GM15510 (cell line): Measurements from ENCODE around the gene ABCB6.
A peak's percentile ranks its signal among the peaks of the same experiment; 100 is the strongest.

ENCODE experiments used
- POLR2A ChIP-seq: IDR thresholded peaks from 3 replicates; pipeline ENCODE4 v1.6.1; 2011; ENCODE audit warnings: borderline replicate concordance; ENCODE audit not compliant: insufficient read length; ENCODE audit errors: extremely low read depth

ABCB6 gene

DNA sequence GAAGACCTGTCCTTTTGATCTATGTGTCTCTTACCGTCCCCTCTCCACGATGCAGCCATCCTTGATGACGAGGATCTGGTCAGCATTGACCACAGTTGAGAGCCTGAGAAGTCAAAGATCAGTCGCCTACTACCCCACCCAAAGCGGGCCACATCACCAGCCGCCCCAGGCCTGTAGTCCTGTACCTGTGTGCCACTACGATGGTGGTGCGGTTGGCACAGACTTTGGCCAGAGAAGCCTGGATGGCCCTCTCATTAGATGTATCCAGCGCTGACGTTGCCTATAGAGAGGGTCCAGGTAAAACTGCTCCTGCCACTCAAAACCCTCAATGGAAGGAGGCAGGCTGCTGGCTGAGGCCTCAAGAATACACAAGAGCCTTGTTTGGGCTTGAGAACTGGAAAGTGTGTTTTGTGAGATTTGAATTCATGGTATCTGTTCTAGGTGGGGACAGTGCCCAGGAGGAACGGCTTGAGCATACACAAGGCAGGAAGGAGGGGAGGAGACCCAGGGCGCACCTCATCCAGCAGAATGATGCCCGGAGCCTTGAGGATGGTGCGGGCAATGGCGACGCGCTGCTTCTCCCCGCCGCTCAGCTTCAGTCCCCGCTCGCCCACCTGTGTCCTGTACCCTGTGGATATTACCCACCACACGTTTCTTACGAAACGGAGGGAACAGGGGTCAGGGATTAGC lies 8.4 kb downstream of the ABCB6 start:
- TF ChIP-seq POLR2A = no peak

DNA sequence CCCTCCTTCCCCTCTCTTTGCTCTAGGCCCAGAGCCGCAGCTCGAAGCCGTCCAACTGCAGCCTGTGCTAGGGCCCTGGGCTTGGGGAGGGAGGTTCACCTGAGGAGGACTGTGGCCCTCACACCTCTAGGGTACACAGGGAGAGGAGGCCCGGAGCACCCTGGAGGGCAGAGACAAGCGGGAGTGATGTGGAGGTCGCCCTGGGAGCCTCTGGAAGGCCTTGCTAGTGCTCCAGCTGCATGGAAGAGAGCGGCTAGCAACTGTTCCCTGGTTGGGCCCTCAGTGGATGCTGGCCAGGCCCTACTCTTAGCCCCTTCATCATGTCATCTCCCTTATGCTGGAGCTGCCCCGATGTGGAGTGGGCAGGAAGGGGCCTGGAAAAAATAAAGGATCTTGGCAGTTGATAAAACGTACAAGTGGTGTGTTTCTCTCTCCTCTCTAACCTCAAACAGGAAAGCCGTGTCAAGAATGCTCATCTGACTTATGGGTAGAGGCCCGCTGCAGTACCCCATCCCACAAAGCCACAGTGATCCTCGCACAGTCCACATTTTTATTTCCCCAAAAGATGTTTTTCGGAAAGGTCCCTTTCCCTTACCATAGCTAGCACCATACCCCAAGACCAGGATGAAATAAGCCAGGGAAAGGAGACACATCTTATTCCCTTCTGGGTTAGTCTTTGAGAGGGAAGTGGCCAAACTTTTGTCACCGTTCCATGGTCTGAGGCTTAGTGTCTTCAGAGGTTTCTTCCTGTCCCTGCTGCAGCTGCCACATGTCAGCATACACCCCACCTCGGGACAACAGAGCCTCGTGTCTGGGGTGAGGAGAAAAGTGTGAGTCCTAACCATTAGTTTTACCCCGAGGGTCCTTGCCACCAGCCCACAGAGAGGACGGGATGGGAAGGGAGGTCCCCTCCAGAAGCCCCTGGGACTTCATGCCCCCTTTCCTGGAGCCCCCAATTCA lies 9.2 kb downstream of the ABCB6 start:
- no peak for TF ChIP-seq POLR2A

DNA sequence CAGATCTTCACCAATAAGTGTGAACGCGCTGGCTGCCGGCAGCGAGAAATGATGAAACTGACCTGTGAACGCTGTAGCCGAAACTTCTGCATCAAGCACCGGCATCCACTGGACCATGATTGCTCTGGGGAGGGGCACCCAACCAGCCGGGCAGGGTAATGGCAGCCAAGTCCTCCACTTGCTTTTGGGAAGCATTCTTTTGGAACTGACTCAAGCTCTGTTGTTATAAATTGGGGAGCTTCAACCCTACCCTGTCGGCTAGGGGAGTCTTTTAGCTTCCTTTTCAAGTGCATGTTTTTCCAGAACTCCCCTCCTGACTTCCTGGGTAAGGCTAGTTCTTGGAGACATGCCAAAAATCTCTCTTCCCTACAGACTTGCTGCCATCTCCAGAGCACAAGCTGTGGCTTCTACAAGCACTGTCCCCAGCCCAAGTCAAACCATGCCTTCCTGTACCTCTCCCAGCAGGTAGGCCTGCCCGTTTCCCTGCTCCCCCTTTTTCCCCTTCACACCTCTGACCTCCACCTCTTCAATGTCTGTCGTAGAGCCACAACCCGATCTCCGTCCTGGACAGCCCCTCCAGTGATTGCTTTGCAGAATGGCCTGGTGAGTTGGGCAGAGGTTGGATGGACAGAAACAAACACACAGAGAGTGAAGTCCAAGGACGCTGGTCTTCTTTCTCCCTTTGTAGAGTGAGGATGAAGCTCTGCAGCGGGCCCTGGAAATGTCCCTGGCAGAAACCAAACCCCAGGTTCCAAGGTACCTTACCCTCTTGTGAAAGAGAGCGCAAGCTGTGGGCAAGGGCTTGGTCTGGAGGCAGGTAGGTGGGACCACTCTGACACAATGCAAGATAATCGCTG lies 10.6 kb downstream of the ABCB6 start:
- TF ChIP-seq POLR2A = no peak

DNA sequence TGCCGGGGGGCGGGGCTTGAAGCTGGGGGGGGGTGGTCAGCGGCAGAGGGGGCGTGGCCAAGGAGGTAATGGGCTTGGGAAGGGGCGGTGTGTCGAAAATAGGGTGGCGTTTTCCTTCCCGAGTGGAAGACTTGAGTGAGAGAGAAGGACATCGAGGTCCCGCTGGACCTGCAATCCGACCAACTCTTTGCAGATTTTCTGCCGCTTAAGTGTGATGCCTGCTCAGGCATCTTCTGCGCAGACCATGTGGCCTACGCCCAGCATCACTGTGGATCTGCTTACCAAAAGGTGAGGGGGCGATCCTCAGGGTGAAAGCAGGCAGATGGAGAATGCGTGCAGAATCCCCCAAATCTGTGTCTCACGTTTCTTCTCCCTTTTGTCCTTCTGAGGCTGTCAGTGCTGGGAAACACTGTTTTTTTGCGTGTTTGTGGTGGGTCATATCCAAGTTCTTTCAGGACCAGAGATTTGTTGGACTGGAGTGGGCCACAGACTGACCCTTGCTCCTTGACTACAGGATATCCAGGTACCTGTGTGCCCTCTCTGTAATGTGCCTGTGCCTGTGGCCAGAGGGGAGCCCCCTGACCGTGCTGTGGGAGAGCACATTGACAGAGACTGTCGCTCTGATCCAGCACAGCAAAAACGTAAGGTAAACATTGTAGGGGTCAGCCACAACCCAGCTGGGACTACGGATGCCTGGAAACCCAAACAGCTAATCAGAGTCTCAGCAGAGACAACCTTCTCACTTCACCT lies 11.4 kb downstream of the ABCB6 start:
- TF ChIP-seq POLR2A = no peak

DNA sequence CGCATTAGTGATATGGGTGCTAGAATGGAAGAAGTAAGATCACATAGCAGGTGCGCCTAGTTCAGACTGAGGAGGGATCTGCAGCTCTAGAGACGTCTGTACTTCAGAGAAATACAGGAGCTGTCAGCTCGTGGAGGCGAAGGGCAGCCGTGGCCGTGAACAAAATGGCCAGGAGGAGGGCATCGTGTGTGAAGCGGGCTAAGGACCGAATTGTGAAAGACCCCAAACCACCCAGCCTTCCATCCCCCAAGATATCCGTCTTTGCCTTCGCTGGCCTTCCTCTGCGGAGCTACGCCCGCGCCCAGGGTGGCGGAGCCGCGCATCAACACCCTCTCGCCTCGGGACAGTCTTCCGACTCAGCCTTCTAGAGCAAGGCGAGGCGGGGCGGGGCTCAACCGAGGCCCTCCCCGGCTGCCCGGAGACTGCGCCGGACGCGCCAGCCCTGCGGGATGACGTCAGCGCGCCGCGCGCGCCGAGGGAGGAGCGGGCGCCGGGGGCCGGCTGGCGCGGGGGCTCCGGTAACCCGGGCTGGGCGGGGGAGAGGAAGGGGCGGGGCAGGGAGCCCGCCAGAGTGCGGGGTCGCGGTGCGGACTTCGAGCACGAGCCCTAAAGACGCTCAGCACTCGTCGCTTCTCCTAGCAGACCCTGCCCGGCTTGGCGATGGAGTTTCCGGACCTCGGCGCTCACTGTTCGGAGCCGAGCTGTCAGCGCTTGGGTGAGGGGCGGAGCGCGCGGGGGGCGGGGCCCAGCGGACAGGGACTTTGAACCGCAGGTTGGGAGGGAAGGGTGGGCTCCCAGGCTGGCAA lies 12.2 kb downstream of the ABCB6 start, which contains the start of gene ZFAND2B:
ZFAND2B (plus strand) TSS at position 455 of the 806 bp plus-strand sequence; CDS start at position 661, 206 bp downstream.
- TF ChIP-seq POLR2A = peak; percentile 99

DNA sequence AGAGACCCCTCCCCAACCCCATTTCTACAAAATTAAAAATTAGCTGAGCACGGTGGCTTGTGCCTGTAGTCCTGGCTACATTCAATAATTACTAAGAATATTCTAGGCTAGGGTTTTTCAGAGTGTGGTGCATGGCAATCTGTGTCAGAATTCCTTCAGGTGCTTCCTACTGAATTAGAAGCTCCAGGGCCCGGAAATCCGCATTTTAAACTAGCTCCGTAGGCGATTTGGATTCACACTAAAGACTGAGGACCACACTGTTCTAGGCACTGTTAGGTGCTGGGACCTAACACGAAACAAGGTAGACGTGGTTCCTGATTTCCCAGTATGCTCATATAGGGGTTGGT lies 12.8 kb downstream of the ABCB6 start:
- no peak for TF ChIP-seq POLR2A

DNA sequence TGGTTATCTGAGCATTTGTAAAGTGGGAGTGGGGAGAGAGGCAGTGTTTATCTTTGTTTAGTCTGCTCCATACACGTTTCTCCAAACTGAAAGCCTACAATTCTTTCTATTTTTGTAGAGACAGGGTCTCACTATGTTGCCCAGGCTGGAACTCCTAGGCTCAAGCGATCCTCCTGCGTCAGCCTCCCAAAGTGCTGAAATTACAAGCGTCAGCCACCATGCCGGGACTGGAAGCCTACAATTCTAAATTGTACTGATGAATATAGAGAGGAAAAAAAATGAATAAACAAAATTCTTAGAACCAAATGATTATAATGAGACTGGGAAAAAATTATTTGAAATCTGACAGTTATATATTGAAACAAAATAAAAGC lies 13.6 kb downstream of the ABCB6 start:
- TF ChIP-seq POLR2A = no peak

DNA sequence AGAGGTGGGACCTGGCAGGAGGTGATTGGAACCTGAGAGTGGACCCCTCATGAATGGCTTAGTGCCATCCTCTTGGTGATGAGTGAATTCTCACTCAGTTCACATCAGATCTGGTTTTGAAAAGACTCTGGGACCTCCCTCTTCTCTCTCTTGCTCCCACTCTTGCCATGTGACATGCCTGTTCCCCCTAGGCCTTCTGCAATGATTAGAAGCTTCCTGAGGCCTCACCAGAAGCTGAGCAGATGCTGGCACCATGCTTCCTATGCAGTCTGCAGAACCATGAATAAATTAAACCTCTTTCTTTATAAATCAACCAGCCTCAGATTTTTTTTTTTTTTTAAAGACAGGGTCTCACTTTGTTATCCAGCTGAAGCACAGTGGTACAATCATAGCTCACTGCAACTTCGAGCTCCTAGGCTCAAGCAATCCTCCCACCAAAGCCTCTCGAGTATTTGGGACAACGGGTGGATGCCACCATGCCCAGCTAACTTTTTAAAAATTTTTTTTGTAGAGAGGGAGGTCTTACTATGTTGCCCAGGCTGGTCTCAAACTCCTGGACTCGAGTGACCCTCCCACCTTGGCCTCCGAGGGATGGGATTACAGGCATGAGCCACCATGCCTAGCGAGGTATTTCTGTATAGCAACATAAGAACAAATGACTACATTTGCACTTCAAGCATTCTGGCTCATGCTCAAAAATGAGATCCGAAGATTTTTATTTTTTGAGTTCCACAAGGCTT lies 14.2 kb downstream of the ABCB6 start:
- TF ChIP-seq POLR2A = no peak

DNA sequence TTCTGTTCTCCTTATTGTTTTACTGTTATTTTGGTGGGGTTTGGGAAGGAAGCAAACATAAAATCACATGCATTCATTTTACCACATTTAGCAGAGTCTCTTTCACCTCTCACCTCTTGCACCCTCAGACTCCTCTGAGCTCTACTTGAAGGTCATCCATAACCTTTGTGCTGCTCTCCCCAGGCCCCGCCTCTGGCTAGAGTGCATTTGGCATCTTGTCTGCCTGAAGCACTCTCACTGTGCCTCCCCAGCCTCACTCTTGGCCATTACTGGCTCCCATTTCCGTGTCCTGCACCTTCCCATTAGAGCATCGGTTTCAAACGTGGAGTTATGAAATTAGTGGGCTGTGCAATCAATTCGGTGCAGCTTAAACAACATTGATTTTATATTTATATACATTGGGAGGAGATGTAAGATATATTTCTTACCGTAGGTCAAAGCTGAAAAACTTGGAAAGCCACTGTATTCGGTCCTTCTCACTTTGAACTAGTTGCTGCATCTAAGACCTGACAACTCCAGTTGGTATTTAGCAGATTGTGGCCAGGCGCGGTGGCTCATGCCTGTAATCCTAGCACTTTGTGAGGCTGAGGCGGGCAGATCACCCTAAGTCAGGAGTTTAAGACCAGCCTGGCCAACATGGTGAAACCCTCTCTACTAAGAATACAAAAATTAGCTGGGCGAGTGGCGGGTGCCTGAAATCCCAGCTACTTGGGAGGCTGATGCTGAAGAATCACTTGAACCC lies 19.1 kb downstream of the ABCB6 start:
- no peak for TF ChIP-seq POLR2A

DNA sequence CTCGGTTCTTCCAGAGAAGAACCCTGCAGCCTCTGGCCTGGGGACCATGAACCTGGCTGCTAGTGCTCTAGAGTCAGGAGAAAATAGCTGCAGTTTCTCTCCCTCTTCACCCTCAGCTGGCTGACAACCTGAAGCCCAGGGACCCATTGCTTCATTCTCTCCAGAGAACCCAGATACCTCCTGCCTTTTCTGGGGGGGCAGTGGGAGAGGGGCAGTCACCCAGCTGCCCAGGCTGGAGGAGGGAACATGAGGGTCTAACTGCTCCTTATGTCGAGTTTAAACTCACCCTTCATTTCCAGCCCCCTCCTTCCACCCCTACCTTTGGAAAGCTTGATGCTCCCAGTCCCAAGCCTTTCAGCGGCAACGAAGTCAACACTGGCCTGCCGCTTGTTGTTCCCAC lies 19.8 kb downstream of the ABCB6 start:
- no peak for TF ChIP-seq POLR2A

DNA sequence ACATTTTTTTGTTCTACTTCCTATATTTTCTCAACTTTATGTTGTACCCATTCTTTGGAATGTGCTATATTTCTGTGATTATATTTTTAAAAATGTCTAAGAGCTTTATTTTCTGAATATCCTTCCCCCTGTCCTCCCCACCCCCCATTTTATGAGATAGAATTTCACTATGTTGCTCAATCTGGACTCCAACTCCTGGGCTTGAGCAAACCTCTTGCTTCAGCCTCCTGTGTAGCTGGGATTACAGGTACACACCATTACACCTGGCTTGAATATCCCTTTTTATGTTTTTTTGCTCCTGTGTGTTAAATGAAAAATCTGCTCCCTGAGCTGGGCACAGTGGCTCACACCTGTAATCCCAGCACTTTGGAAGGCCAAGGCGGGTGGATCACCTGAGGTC lies 21.4 kb downstream of the ABCB6 start:
- TF ChIP-seq POLR2A = no peak
